SHP77 (cell line): ENCODE data around the gene INO80C.
"Not testable (repeated sequence)": the region's sequence is repeated elsewhere in the genome, so short reads cannot be mapped to it uniquely, and the experiment has no call there.

Experiments
- DNase-seq, 2 experiments: peaks; one replicate each; lab custom pipeline; 2025; lab: John Stamatoyannopoulos, UW

The INO80C gene

GRCh38 chr18:35489281-35489680, 8.5 kb downstream of the INO80C start:
- DNase-seq, result not testable (repeated sequence)

DNA sequence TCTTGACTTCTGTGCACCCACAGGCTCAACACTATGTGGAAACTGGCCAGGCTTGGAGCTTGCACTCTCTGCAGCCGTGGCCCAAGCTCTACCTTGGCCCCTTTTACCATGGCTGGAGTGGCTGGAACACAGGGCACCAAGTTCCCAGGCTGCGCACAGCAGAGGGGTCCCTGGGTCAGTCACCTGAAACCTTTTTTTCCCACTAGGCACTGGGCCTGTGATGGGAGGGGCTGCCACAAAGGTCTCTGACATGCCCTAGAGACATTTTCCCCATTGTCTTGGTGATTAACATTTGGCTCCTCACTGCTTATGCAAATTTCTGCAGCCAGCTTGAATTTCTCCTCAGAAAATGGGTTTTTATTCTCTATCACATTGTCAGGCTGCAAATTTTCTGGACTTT, 9.4 kb downstream of the INO80C start:
- DNase-seq, result not testable (repeated sequence)

DNA sequence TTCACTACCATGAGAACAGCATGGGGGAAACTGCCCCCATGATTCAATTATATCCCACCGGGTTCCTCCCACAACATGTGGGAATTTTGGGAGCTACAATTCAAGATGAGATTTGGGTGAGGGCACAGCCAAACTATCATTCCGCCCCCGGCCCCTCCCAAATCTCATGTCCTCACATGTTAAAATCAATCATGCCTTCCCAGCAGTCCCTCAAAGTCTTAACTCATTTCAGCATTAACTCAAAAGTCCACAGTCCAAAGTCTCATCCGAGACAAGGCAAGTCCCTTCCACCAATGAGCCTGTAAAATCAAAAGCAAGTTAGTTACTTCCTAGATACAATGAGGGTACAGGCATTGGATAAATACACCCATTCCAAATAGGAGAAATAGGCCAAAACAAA, 10.2 kb downstream of the INO80C start:
- DNase-seq, result not testable (repeated sequence)

DNA sequence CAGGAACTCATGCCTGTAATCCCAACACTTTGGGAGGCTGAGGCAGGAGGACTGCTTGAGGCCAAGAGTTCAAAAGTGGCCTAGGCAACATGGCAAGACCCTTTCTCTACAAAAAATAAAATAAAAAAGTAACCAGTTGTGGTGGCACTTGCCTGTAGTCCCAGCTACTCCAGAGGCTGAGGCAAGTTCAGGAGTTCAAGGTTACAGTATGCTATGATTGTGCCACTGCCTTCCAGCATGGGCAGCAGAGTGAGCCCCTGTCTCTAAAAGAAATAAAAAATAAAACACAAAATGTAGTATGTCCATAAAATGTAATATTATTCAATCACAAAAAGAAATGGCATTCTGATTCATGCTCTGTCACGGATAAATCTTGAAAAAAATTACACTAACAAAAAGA, 11.9 kb downstream of the INO80C start:
- no peak for DNase-seq

GRCh38 chr18:35484034-35484433, 13.7 kb downstream of the INO80C start:
- DNase-seq, result no peak

GRCh38 chr18:35481960-35482366, 15.8 kb downstream of the INO80C start:
- no peak for DNase-seq

GRCh38 chr18:35479911-35480586, 17.7 kb downstream of the INO80C start:
- DNase-seq, result no peak

- DNase-seq, result no peak
These were observed 19.0 kb downstream of the INO80C start for GRCh38 chr18:35478520-35479435.

GRCh38 chr18:35477974-35478373, 19.8 kb downstream of the INO80C start:
- DNase-seq, result no peak

GRCh38 chr18:35477497-35477896, 20.3 kb downstream of the INO80C start:
- no peak for DNase-seq

DNA sequence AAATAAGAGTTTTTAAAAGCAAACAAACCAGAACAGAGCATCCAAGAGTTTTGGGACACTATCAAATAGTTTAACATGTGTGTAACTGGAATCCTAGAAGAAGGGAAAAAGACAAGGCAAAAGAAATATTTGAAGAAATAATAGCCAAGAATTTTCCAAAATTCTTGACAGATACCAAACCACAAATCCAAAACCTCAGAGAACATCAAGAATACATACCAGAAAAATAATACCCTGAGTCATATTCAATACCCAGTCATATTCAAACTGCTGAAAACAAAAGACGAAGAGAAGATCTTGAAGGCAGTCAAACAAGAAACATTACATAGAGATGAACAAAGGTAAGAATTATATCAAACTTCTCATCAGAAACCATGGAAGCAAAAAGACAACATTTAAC, 22.9 kb downstream of the INO80C start:
- no peak for DNase-seq

GRCh38 chr18:35473562-35473961, 24.2 kb downstream of the INO80C start:
- no peak for DNase-seq

DNA sequence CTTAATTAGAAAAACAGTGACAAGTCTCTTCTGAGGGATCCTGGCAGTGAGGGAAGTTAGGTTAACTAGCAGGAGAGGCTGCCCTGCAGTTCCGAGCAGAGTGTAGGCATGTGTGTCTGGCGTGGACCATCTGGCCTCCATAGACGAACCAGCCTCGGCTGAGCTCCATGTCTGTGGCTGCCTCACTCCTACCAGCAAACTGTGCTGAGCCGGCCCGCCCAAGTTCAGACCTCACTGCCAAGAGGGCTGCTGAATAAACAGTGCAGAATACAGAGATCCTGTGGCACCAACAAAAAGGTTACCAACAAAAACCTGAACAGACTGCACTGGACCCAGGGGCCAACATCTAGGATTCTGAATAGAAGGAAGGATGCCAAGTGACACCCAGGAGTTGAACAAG, 27.3 kb downstream of the INO80C start:
- DNase-seq, result no peak

- DNase-seq, result no peak
These were observed 28.0 kb downstream of the INO80C start for GRCh38 chr18:35469725-35470124.

GRCh38 chr18:35468711-35469110, 29.0 kb downstream of the INO80C start:
- DNase-seq, result no peak

GRCh38 chr18:35467624-35468016, 30.1 kb downstream of the INO80C start:
- peak in 1 of 2 experiments; percentile 13 for DNase-seq

DNA sequence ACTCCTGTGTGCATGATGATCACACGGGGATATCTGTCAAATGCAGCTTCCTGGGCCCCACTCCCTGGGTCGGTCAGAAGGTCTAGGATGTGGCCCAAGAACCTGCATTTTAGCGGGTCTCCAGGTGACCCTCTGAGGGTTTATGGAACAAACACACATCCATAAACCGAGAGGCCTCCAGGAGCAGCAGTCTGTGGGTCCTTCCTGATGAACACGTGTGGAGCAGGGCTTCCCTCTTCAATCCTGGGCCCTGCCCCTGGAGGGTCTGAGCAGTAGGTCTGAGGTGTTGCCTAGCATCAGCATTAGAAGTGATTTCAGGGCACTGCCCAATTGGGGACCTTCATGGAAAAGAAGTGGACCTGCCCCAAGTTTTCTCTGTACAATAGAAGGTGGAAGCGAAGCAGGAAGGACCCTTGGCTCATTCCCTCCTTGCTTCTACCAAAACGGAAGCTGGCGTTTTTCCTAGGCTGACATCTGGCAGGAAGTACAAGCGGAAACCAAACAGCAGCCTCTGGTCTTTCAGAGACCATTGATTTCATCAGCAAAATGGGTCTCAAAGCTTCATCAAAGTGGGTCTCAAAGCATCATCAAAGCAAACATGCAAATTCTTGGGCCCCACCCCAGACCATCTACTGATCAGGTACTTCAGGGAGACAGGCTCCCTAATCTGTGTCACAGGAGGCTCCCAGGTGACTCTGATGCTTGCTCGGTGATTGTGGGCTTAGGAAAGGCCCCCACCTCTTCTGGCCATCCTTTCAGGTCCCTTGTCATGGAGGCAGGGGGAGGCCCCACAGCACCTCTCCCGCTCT, 30.7 kb downstream of the INO80C start:
- no peak for DNase-seq

- no peak for DNase-seq
These were observed 31.4 kb downstream of the INO80C start for GRCh38 chr18:35466334-35466733.

GRCh38 chr18:35465329-35465728, 32.4 kb downstream of the INO80C start:
- DNase-seq, result no peak

DNA sequence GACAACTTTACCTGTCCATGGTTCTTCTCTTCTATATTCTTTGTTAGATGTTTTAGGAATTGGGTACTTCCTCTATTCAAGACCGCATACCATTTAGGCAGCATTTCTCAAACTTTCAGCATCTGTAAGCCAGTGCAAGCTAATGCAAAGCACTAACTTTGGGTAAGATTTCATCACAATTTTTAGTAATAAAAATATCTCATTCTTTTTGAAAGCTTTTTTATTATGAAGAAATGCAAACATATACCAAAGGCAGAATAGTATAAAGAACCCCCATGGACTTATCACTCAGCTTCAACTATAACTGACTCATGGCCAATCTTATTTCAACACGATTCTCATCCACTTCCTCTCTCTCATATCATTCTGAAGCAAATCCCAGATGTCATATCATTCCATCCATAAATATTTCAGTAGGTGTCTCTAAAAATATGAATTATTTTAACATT, 32.9 kb downstream of the INO80C start:
- DNase-seq, result no peak

DNA sequence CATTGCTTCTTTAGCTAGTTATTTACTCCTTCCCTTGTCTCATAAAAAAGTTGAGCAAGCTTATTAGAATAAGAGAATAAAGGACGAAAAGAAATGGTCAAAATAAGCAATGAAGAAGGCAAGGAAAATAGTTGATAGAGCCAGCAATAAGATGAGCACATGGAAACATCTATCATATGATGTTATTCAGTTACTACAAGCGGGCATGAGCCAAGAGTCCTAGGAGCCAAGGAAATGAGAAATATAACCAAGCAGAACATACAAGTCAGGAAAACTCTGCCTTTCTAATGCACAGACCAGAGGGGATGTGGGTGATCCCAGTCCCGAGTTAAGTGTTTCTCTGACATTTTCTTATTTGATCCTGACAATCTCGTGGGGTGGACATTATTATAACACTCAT, 33.9 kb downstream of the INO80C start:
- no peak for DNase-seq

- DNase-seq, result peak in 1 of 2 experiments; percentile 36
These were observed 34.7 kb downstream of the INO80C start for GRCh38 chr18:35463050-35463449.
